GM12872 (cell line): Measurements from ENCODE around the gene THBS2.

Source experiments
- TF ChIP-seq, protein P1 (sequence below): IDR thresholded peaks from 3 replicates; pipeline ENCODE4 v1.5.1; 2011; ENCODE audit warnings: low read depth, mild to moderate bottlenecking, low read length, moderate library complexity; ENCODE audit not compliant: insufficient read depth

Gene THBS2

DNA sequence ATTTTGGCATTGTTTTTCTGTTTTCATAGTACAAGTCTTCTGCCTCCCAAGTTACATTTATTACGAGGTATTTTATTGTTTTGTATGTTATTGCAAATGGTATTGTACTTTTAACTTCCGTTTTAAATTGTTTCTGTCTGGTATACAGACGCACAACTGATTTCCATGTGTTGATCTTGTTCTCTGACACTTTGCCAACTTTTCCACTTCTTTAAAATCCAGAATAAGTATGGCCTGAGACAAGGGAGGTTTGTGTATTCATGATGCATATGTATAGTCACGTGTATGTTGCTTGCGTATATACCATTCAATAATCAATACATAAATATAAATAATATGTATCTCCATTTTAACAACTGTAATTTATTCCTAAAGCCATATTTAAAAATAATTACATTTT is 41.2 kb downstream of the THBS2 start:
- TF ChIP-seq, protein P1, sequence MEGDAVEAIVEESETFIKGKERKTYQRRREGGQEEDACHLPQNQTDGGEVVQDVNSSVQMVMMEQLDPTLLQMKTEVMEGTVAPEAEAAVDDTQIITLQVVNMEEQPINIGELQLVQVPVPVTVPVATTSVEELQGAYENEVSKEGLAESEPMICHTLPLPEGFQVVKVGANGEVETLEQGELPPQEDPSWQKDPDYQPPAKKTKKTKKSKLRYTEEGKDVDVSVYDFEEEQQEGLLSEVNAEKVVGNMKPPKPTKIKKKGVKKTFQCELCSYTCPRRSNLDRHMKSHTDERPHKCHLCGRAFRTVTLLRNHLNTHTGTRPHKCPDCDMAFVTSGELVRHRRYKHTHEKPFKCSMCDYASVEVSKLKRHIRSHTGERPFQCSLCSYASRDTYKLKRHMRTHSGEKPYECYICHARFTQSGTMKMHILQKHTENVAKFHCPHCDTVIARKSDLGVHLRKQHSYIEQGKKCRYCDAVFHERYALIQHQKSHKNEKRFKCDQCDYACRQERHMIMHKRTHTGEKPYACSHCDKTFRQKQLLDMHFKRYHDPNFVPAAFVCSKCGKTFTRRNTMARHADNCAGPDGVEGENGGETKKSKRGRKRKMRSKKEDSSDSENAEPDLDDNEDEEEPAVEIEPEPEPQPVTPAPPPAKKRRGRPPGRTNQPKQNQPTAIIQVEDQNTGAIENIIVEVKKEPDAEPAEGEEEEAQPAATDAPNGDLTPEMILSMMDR, result no peak

- TF ChIP-seq, protein P1, result no peak
Measured at GRCh38 chr6:169211881-169212280, 41.8 kb downstream of the THBS2 start.

DNA sequence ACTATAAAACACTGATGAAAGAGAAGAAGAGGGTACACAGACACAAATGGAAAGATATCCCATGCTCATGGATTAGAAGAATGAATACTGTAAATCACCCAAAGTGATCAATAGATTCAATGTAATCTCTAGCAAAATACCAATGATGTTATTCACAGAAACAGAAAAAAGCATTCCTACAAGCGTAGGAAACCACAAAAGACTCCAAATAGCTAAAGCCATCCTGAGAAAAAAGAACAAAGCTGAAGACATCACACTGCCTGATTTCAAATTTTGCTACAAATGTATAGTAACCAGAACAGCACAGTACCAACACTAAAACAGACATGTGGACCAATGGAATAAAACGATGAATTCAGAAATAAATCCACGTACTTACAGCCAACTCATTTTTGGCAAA is 43.0 kb downstream of the THBS2 start:
- TF ChIP-seq, protein P1, result no peak

DNA sequence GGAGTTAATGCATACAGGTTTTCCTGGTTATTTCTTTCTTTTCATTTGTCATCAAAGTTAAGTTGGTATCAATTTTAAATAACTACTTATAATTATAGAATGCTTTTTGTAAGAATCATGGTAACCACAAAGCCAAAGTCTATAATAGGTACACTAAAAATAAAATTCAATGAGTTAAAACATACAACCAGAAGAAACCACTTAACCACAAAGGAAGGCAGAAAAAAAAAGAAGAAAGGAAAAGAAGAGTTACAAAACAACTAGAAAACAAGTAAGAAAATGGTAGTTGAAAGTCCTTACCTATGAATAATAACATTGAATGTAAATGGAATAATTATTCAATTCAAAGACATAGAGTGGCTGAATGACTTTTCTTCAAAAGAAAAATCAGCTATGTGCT is 45.6 kb downstream of the THBS2 start:
- TF ChIP-seq, protein P1, result no peak

DNA sequence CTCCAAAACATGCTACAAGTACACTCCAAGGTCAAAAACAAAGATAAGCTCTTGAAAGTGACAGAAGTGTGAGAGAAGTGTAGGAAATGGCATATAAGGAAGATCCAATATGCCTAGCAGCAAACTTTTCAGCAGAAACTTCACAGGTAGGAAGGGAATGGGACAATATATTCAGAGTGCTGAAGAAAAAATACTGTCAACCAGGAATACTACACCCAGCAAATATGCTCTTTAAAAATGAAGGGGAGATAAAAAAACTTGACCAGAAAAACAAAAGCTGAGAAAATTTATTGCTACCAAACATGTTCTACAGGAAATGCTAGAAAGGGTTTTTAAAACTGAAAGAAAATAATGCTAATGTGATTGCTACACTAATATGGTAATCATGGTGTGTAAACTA is 46.2 kb downstream of the THBS2 start:
- TF ChIP-seq, protein P1, result no peak

DNA sequence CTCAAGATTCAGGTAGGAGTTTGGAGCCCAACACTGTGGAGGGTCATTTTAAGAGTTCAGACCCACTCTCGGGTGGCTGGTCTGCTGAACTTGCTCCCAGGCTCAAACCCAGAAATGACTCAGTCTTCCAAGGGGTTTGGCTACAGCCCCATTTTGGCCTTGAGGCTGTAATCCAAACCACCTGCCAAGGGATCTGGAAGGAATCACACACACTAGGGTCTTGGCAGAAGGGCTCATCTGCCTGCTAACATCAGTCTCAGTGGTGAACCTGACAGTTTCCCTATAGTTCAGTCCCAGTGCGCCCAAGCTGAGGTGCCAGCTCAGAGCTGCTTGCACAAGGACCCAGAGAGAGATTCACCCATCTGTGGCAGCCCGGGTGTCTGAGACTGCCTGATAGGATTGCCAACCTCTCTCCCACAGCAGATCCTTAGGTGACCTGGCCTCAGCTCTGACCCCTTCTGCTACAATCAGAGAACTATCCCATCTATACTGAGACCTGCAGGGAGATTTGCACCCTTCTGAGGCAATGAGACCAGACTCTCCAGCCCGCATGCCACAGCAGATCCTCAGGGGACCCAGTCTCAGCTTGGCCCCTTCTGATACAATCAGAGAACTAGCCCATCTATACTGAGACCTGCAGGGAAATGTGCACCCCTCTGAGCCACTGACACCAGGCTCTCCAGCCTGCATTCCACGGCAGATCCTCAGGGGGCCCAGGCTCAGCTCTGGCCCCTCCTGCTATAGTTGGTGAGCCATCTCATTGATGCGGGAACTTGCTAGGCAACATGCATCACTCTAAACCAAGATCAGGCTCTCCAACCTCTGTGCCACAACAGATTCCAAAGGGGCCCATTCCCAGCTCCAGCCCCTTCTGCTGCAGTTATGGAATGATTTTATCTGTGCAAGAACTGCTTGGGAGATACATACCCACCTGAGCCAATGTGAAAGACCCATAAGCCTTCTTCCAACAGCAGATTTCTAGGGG is 48.2 kb downstream of the THBS2 start:
- TF ChIP-seq, protein P1, result no peak

- TF ChIP-seq, protein P1, result no peak
Measured at GRCh38 chr6:169204167-169204566, 49.5 kb downstream of the THBS2 start.
